GM12878 (cell line): ENCODE results near the gene C20orf96. TPM values are rescaled to one million over a fixed set of nuclear protein-coding genes. Genes with fewer than 3 reads are reported as not detected.

Source experiments
- ASH2L ChIP-seq: fragments of 300-600, 200-600 bp; sonication (generic); IDR thresholded peaks from 2 replicates; pipeline ENCODE4 v1.6.1; 2017; ENCODE audit warnings: low read depth, mild to moderate bottlenecking, borderline replicate concordance
- ATF7 ChIP-seq: fragments of 450-650 bp; IDR thresholded peaks from 2 replicates; pipeline ENCODE4 v1.6.1; 2016; ENCODE audit warnings: low read depth, mild to moderate bottlenecking
- CHD2 ChIP-seq: IDR thresholded peaks from 2 replicates; pipeline ENCODE4 v1.6.1; 2011; ENCODE audit warnings: low read depth, low read length, improper control_type of control experiment, borderline replicate concordance
- CREB1 ChIP-seq: IDR thresholded peaks from 2 replicates; pipeline ENCODE4 v1.6.1; 2012; ENCODE audit warnings: low read depth, mild to moderate bottlenecking, inconsistent platforms
- EP300 ChIP-seq, 2 experiments: fragments of 150-350 bp in 1 of 2; IDR thresholded peaks; 2 replicates each; pipeline ENCODE4 v1.6.1; 2011 to 2012; ENCODE audit warnings: low read depth in 2 of 2, low read length in 2 of 2, borderline replicate concordance in 1 of 2, improper control_type of control experiment in 1 of 2, inconsistent platforms in 1 of 2; ENCODE audit not compliant: control insufficient read depth in 1 of 2
- FOXK2 ChIP-seq: fragments of 450-650 bp; IDR thresholded peaks from 2 replicates; pipeline ENCODE4 v1.6.1; 2017; ENCODE audit warnings: mild to moderate bottlenecking, moderate library complexity
- FOXM1 ChIP-seq: IDR thresholded peaks from 2 replicates; pipeline ENCODE4 v1.6.1; 2012; ENCODE audit warnings: low read depth, mild to moderate bottlenecking, inconsistent platforms, low read length, moderate library complexity
- GABPA ChIP-seq: IDR thresholded peaks from 2 replicates; pipeline ENCODE4 v1.6.1; 2014; ENCODE audit warnings: antibody characterized with exemption, low read depth, mild to moderate bottlenecking, inconsistent platforms
- HDAC2 ChIP-seq: fragments of 200-600 bp; sonication (generic); IDR thresholded peaks from 2 replicates; pipeline ENCODE4 v1.6.1; 2017
- JUNB ChIP-seq: IDR thresholded peaks from 2 replicates; pipeline ENCODE4 v1.6.1; 2016; ENCODE audit warnings: antibody characterized with exemption, mild to moderate bottlenecking
- JUND ChIP-seq: IDR thresholded peaks from 2 replicates; pipeline ENCODE4 v1.6.1; 2012; ENCODE audit warnings: low read depth, mild to moderate bottlenecking, low read length, improper control_type of control experiment, moderate library complexity
- MEF2A ChIP-seq: IDR thresholded peaks from 2 replicates; pipeline ENCODE4 v1.6.1; 2011; ENCODE audit warnings: low read depth, mild to moderate bottlenecking, low read length, moderate library complexity; ENCODE audit not compliant: insufficient read depth
- NR2C1 ChIP-seq: fragments of 450-650 bp; IDR thresholded peaks from 2 replicates; pipeline ENCODE4 v1.6.1; 2017; ENCODE audit warnings: antibody characterized with exemption, mild to moderate bottlenecking, moderate library complexity
- NR2F1 ChIP-seq: fragments of 450-650 bp; conservative IDR thresholded peaks from 2 replicates; pipeline ENCODE4 v1.6.1; 2017; ENCODE audit warnings: mild to moderate bottlenecking
- PAX5 ChIP-seq: IDR thresholded peaks from 2 replicates; pipeline ENCODE4 v1.6.1; 2011; ENCODE audit warnings: low read depth, low read length, borderline replicate concordance
- SIX5 ChIP-seq: IDR thresholded peaks from 2 replicates; pipeline ENCODE4 v1.6.1; 2011; ENCODE audit warnings: mild to moderate bottlenecking, low read depth, low read length, moderate library complexity; ENCODE audit not compliant: severe bottlenecking
- SUPT20H ChIP-seq: IDR thresholded peaks from 2 replicates; pipeline ENCODE4 v1.6.1; 2011; ENCODE audit warnings: low read depth, mild to moderate bottlenecking, low read length, moderate library complexity, borderline replicate concordance; ENCODE audit not compliant: control insufficient read depth
- SUZ12 ChIP-seq: fragments of 200-600 bp; sonication (generic); IDR thresholded peaks from one replicate; pipeline ENCODE4 v1.6.1; 2018; ENCODE audit warnings: antibody characterized with exemption, mild to moderate bottlenecking; ENCODE audit not compliant: unreplicated experiment
- TBL1XR1 ChIP-seq: IDR thresholded peaks from 2 replicates; pipeline ENCODE4 v1.6.1; 2012; ENCODE audit warnings: low read depth, low read length, improper control_type of control experiment
- TCF12 ChIP-seq: IDR thresholded peaks from 2 replicates; pipeline ENCODE4 v1.6.1; 2011; ENCODE audit warnings: low read depth, mild to moderate bottlenecking, low read length
- WRNIP1 ChIP-seq: IDR thresholded peaks from 2 replicates; pipeline ENCODE4 v1.6.1; 2011; ENCODE audit warnings: low read depth, low read length, improper control_type of control experiment, borderline replicate concordance
- ZNF217 ChIP-seq: fragments of 450-650 bp; IDR thresholded peaks from 2 replicates; pipeline ENCODE4 v1.6.1; 2017; ENCODE audit warnings: antibody characterized with exemption, mild to moderate bottlenecking
- ZSCAN29 ChIP-seq: fragments of 450-650 bp; IDR thresholded peaks from 2 replicates; pipeline ENCODE4 v1.6.1; 2017; ENCODE audit warnings: mild to moderate bottlenecking, moderate library complexity
- polyA plus RNA-seq, 11 experiments: library from polyadenylated mRNA; depleted of rRNA in 4 of 11; unstranded in 6 of 11; stranded (reverse) in 5 of 11; fragments of >200 nt; fragmentation: Nextera tagmentation in 4 of 11; fragmentation: Illumina TruSeq in 1 of 11; extraction: Ambion mirVana in 4 of 11; extraction: Trizol in 1 of 11; gene quantifications; 1 replicate in 1 of 11; 2 replicates in 10 of 11; pipeline versions ENCODE4 v1.2.1 to v1.2.3, GENCODE V29; 2011 to 2016; ENCODE audit warnings: inconsistent platforms in 2 of 11, missing spikeins in 2 of 11, low read depth in 1 of 11
- total RNA-seq, 4 experiments: library from RNA; depleted of rRNA in 3 of 4; stranded (reverse); fragments of >200 nt in 3 of 4; fragmentation: Illumina TruSeq in 1 of 4; extraction: Trizol in 1 of 4; gene quantifications; 2 replicates each; pipeline versions ENCODE4 v1.2.1 to v1.2.3, GENCODE V29; 2013 to 2021
- TF ChIP-seq, protein P1 (sequence below): fragments of 450-650 bp; IDR thresholded peaks from 2 replicates; pipeline ENCODE4 v1.6.1; 2017; ENCODE audit warnings: low read depth, mild to moderate bottlenecking, moderate library complexity
- TF ChIP-seq, protein P2 (sequence below): fragments of 450-650 bp; IDR thresholded peaks from 2 replicates; pipeline ENCODE4 v1.6.1; 2014; ENCODE audit warnings: mild to moderate bottlenecking
- TF ChIP-seq, protein P3 (sequence below): fragments of 450-650 bp; IDR thresholded peaks from 2 replicates; pipeline ENCODE4 v1.6.1; 2016; ENCODE audit warnings: mild to moderate bottlenecking
- TF ChIP-seq, protein P4 (sequence below): IDR thresholded peaks from 2 replicates; pipeline ENCODE4 v1.6.1; 2012; ENCODE audit warnings: low read depth, low read length, improper control_type of control experiment

The C20orf96 gene
- total and polyA plus RNA-seq, 10 of the 15 experiments (the other 5 are each of a cell fraction or from before 2014, with no cell fraction given) = 1.4 to 8.6 (median 5.9) TPM

DNA sequence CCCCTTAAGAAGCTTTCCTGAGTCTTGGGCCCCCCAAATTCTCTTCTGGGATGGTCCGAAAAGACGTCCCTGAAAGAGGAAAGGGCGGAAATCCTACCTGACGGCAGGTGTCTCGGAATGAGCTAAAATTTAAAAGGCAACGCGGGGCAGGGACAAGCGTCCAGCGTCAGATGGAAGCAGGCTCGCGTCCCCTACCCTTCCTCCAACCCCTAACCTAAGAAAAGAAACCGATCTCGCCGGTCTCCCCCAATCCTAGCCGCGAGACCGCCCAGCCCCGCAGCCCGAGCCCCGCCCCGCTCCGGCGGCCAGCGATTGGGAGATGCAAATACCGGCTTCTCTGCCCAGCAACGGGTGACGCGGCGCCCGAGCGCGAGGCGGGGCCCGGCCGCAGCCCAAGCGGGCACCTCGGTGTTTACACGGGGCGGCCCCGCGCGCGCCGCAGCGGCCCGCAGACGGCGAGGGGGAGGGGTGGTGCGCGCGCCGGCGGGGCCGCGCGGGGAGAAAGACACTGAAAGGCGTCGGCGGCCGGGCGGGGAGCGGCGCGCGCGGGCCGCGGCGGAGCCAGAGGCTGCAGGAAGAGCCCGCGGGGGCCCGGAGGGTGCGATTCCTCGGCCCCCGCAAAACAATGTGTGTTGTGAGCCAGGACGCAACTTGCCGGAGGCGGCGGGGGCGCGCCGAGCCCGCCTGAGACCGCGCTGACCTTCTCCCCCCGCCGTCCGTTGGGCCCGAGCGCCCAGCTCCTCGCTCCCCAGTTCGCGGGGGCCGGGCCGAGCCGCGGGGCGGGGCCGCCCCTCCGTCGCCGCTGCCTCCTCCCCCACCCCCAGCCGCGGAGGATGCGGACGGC is 34.7 kb upstream of the C20orf96 start, which contains the start of gene SOX12 (continued):
- TF ChIP-seq, protein P1, sequence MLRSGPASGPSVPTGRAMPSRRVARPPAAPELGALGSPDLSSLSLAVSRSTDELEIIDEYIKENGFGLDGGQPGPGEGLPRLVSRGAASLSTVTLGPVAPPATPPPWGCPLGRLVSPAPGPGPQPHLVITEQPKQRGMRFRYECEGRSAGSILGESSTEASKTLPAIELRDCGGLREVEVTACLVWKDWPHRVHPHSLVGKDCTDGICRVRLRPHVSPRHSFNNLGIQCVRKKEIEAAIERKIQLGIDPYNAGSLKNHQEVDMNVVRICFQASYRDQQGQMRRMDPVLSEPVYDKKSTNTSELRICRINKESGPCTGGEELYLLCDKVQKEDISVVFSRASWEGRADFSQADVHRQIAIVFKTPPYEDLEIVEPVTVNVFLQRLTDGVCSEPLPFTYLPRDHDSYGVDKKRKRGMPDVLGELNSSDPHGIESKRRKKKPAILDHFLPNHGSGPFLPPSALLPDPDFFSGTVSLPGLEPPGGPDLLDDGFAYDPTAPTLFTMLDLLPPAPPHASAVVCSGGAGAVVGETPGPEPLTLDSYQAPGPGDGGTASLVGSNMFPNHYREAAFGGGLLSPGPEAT = no peak
- TF ChIP-seq TBL1XR1 = no peak; the same call in 1 of the 2 replicates
- TF ChIP-seq CHD2 = no peak
- TF ChIP-seq NR2C1 = peak; percentile 8; the same call in 1 of the 2 replicates
- no peak for TF ChIP-seq EP300 (IDR thresholded peaks at IDR 0.05; ENCODE audit: borderline replicate concordance in 1 of 2, control insufficient read depth in 1 of 2, low read depth in 2 of 2, low read length in 2 of 2)
- no peak for TF ChIP-seq ZNF217
- TF ChIP-seq TCF12 = no peak
- peak; percentile 76; the same call in 1 of the 2 replicates for TF ChIP-seq NR2F1
- no peak for TF ChIP-seq FOXK2
- TF ChIP-seq HDAC2 = no peak
- no peak for TF ChIP-seq SIX5
- no peak for TF ChIP-seq PAX5
- no peak for TF ChIP-seq SUZ12
- no peak for TF ChIP-seq ATF7
- TF ChIP-seq, protein P2, sequence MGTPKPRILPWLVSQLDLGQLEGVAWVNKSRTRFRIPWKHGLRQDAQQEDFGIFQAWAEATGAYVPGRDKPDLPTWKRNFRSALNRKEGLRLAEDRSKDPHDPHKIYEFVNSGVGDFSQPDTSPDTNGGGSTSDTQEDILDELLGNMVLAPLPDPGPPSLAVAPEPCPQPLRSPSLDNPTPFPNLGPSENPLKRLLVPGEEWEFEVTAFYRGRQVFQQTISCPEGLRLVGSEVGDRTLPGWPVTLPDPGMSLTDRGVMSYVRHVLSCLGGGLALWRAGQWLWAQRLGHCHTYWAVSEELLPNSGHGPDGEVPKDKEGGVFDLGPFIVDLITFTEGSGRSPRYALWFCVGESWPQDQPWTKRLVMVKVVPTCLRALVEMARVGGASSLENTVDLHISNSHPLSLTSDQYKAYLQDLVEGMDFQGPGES = no peak
- peak; percentile 96 for TF ChIP-seq CREB1
- no peak for TF ChIP-seq FOXM1
- no peak for TF ChIP-seq SUPT20H
- no peak for TF ChIP-seq GABPA
- TF ChIP-seq, protein P3, sequence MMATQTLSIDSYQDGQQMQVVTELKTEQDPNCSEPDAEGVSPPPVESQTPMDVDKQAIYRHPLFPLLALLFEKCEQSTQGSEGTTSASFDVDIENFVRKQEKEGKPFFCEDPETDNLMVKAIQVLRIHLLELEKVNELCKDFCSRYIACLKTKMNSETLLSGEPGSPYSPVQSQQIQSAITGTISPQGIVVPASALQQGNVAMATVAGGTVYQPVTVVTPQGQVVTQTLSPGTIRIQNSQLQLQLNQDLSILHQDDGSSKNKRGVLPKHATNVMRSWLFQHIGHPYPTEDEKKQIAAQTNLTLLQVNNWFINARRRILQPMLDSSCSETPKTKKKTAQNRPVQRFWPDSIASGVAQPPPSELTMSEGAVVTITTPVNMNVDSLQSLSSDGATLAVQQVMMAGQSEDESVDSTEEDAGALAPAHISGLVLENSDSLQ = no peak
- TF ChIP-seq, protein P4, sequence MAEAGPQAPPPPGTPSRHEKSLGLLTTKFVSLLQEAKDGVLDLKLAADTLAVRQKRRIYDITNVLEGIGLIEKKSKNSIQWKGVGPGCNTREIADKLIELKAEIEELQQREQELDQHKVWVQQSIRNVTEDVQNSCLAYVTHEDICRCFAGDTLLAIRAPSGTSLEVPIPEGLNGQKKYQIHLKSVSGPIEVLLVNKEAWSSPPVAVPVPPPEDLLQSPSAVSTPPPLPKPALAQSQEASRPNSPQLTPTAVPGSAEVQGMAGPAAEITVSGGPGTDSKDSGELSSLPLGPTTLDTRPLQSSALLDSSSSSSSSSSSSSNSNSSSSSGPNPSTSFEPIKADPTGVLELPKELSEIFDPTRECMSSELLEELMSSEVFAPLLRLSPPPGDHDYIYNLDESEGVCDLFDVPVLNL = no peak
- TF ChIP-seq JUND = no peak
- 0 out of 2 replicates have a peak, but pooled peaks have one; percentile 49 for TF ChIP-seq ZSCAN29
- no peak for TF ChIP-seq WRNIP1
- TF ChIP-seq ASH2L = no peak
- no peak for TF ChIP-seq JUNB
- no peak for TF ChIP-seq MEF2A
